Stimulated activated naive CD8-positive, alpha-beta T cell treated with anti-CD3 and anti-CD28 coated beads, Interleukin-15, Interleukin-2, amounts not matched to agents 100 ng/mL and 50 ng/mL, for 24 hours (primary cell): ENCODE measurements around the gene RGPD4.
"Not testable (repeated sequence)": the region's sequence is repeated elsewhere in the genome, so short reads cannot be mapped to it uniquely, and the experiment has no call there.

Experiments used
- H3K27ac Mint-ChIP-seq: one replicate; pipeline ENCODE4 v1.8.0; 2021; ENCODE audit warnings: mild to moderate bottlenecking, mixed read lengths
- H3K27me3 Mint-ChIP-seq: one replicate; pipeline ENCODE4 v1.8.0; 2021; ENCODE audit warnings: mixed read lengths
- H3K36me3 Mint-ChIP-seq: one replicate; pipeline ENCODE4 v1.8.0; 2021; ENCODE audit warnings: low read depth, mixed read lengths
- H3K4me1 Mint-ChIP-seq: one replicate; pipeline ENCODE4 v1.8.0; 2021; ENCODE audit warnings: low read depth, mixed read lengths
- H3K4me3 Mint-ChIP-seq: one replicate; pipeline ENCODE4 v1.8.0; 2021; ENCODE audit warnings: mild to moderate bottlenecking, mixed read lengths
- H3K9me3 Mint-ChIP-seq: one replicate; pipeline ENCODE4 v1.8.0; 2021; ENCODE audit warnings: mixed read lengths

RGPD4 gene

GRCh38 chr2:107824451-107825205 is 2.1 kb upstream of the RGPD4 start:
- no peak overlapping the region for H3K27ac Mint-ChIP-seq

GRCh38 chr2:107825206-107825563 is 1.5 kb upstream of the RGPD4 start:
- no peaks in the 10 kb centered on the region for H3K4me1 Mint-ChIP-seq
- peaks cover 3% of the 10 kb centered on the region for H3K9me3 Mint-ChIP-seq
- no peak overlapping the region for H3K27ac Mint-ChIP-seq
- no peak overlapping the region for H3K4me3 Mint-ChIP-seq
- H3K36me3 Mint-ChIP-seq, result no peaks in the 10 kb centered on the region
- no peaks in the 10 kb centered on the region for H3K27me3 Mint-ChIP-seq

More at GRCh38 chr2:107824451-107825205, 2.1 kb upstream of the RGPD4 start:
- Mint-ChIP-seq H3K27me3 (no peaks in the 10 kb centered on the region), H3K4me3 (no peak overlapping the region), H3K9me3 (peaks cover 3% of the 10 kb centered on the region), H3K4me1 (no peaks in the 10 kb centered on the region), H3K36me3 (no peaks in the 10 kb centered on the region)

- not testable (repeated sequence) for H3K4me1 Mint-ChIP-seq, H3K9me3 Mint-ChIP-seq, H3K4me3 Mint-ChIP-seq, H3K27me3 Mint-ChIP-seq, H3K27ac Mint-ChIP-seq, H3K36me3 Mint-ChIP-seq
Measured at GRCh38 chr2:107829514-107829913, 2.8 kb downstream of the RGPD4 start.

- H3K4me1 Mint-ChIP-seq, H3K4me3 Mint-ChIP-seq, H3K27ac Mint-ChIP-seq, H3K9me3 Mint-ChIP-seq, H3K27me3 Mint-ChIP-seq, H3K36me3 Mint-ChIP-seq: not testable (repeated sequence)
Measured at GRCh38 chr2:107833152-107833551, 6.5 kb downstream of the RGPD4 start.

- H3K27ac Mint-ChIP-seq, H3K9me3 Mint-ChIP-seq, H3K4me1 Mint-ChIP-seq, H3K36me3 Mint-ChIP-seq, H3K4me3 Mint-ChIP-seq, H3K27me3 Mint-ChIP-seq: not testable (repeated sequence)
Measured at GRCh38 chr2:107833618-107834017, 6.9 kb downstream of the RGPD4 start.

- H3K36me3 Mint-ChIP-seq, H3K4me1 Mint-ChIP-seq: not testable (repeated sequence)
Measured at GRCh38 chr2:107916121-107916520, 89.4 kb downstream of the RGPD4 start.

GRCh38 chr2:107916696-107917370 is 90.1 kb downstream of the RGPD4 start:
- H3K4me3 Mint-ChIP-seq, H3K27ac Mint-ChIP-seq, H3K9me3 Mint-ChIP-seq, H3K27me3 Mint-ChIP-seq, H3K36me3 Mint-ChIP-seq, H3K4me1 Mint-ChIP-seq: not testable (repeated sequence)

More at GRCh38 chr2:107916121-107916520, 89.4 kb downstream of the RGPD4 start:
- not testable (repeated sequence) for H3K27ac Mint-ChIP-seq, H3K27me3 Mint-ChIP-seq, H3K4me3 Mint-ChIP-seq, H3K9me3 Mint-ChIP-seq

GRCh38 chr2:107927034-107927534 is 100.4 kb downstream of the RGPD4 start:
- Mint-ChIP-seq H3K36me3 (no peaks in the 10 kb centered on the region), H3K27me3 (no peaks in the 10 kb centered on the region), H3K9me3 (no peaks in the 10 kb centered on the region), H3K4me1 (no peaks in the 10 kb centered on the region), H3K4me3 (no peak overlapping the region), H3K27ac (no peak overlapping the region)

GRCh38 chr2:107931412-107931811 is 104.7 kb downstream of the RGPD4 start:
- Mint-ChIP-seq H3K9me3 (no peaks in the 10 kb centered on the region), H3K27ac (no peak overlapping the region), H3K27me3 (peaks cover 10% of the 10 kb centered on the region), H3K36me3 (no peaks in the 10 kb centered on the region), H3K4me3 (no peak overlapping the region), H3K4me1 (no peaks in the 10 kb centered on the region)

- H3K36me3 Mint-ChIP-seq, result no peaks in the 10 kb centered on the region
- H3K4me3 Mint-ChIP-seq, result no peak overlapping the region
Measured at GRCh38 chr2:107932488-107932887, 105.8 kb downstream of the RGPD4 start.

GRCh38 chr2:107932979-107933378 is 106.3 kb downstream of the RGPD4 start:
- Mint-ChIP-seq H3K27ac (no peak overlapping the region), H3K4me3 (no peak overlapping the region), H3K4me1 (no peaks in the 10 kb centered on the region), H3K27me3 (peaks cover 10% of the 10 kb centered on the region), H3K36me3 (no peaks in the 10 kb centered on the region), H3K9me3 (no peaks in the 10 kb centered on the region)

More at GRCh38 chr2:107932488-107932887, 105.8 kb downstream of the RGPD4 start:
- H3K4me1 Mint-ChIP-seq, result no peaks in the 10 kb centered on the region
- no peaks in the 10 kb centered on the region for H3K9me3 Mint-ChIP-seq
- peaks cover 10% of the 10 kb centered on the region for H3K27me3 Mint-ChIP-seq
- no peak overlapping the region for H3K27ac Mint-ChIP-seq

- Mint-ChIP-seq H3K4me3 (no peak overlapping the region), H3K9me3 (no peaks in the 10 kb centered on the region), H3K27me3 (peaks cover 10% of the 10 kb centered on the region), H3K36me3 (no peaks in the 10 kb centered on the region), H3K4me1 (no peaks in the 10 kb centered on the region), H3K27ac (no peak overlapping the region)
Measured at GRCh38 chr2:107936433-107937359, 110.0 kb downstream of the RGPD4 start.
